ENCODE data around the gene ANKS6.

DNA sequence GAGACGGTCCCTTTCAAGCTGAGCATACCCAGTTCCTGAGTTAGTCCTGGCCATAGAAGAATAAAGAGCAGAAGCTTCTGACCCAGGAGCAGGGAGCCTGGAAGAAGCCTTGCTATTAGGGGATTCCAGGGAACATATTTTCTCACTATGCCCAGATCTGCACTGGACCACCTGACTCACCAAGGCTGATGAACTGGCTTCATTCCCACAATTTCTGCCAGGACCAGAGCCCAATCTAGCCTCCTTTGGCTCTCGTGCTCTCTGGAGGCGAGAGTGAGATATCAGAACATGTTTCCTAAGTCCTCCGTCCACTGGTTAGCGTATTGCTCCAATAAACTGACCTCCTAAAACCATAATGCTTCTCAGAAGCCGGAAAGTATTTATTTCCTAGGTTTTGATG, 97.5 kb downstream of the ANKS6 start:
- TF ChIP-seq CEBPB (IDR thresholded peaks at IDR 0.05; ENCODE audit: borderline replicate concordance in 1 of 2, low read depth in 2 of 2, low read length in 2 of 2) (no peak), SMC3 (IDR thresholded peaks at IDR 0.05; ENCODE audit: borderline replicate concordance, low read length) (no peak), MTA3 (IDR thresholded peaks at IDR 0.05; ENCODE audit: borderline replicate concordance, low read length) (no peak), EZH2 (IDR thresholded peaks at IDR 0.05; ENCODE audit: borderline replicate concordance, control insufficient read depth, low read depth, low read length) (no peak), SIN3A (IDR thresholded peaks at IDR 0.05; ENCODE audit: low read depth, low read length) (no peak), CHD2 (IDR thresholded peaks at IDR 0.05; ENCODE audit: borderline replicate concordance, low read depth, low read length) (no peak)
- TF ChIP-seq, protein P1, sequence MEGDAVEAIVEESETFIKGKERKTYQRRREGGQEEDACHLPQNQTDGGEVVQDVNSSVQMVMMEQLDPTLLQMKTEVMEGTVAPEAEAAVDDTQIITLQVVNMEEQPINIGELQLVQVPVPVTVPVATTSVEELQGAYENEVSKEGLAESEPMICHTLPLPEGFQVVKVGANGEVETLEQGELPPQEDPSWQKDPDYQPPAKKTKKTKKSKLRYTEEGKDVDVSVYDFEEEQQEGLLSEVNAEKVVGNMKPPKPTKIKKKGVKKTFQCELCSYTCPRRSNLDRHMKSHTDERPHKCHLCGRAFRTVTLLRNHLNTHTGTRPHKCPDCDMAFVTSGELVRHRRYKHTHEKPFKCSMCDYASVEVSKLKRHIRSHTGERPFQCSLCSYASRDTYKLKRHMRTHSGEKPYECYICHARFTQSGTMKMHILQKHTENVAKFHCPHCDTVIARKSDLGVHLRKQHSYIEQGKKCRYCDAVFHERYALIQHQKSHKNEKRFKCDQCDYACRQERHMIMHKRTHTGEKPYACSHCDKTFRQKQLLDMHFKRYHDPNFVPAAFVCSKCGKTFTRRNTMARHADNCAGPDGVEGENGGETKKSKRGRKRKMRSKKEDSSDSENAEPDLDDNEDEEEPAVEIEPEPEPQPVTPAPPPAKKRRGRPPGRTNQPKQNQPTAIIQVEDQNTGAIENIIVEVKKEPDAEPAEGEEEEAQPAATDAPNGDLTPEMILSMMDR (IDR thresholded peaks at IDR 0.05 in 2 of 3, conservative IDR thresholded peaks at IDR 0.05 in 1 of 3; ENCODE audit: control insufficient read depth in 2 of 3, extremely low read depth in 1 of 3, insufficient read depth in 1 of 3, low read depth in 3 of 3, low read length in 3 of 3), result no peak
